Anterior cingulate cortex (tissue), 58 donors: ENCODE results near the gene KRTAP5-4.
"Not testable (repeated sequence)": the region's sequence is repeated elsewhere in the genome, so short reads cannot be mapped to it uniquely, and the experiment has no call there.

ENCODE experiments used
- DNase-seq, 58 donors: peaks; one replicate each; lab custom pipeline; 2025; lab: John Stamatoyannopoulos, UW

The KRTAP5-4 gene

GRCh38 chr11:1622086-1622485 lies at the start of gene KRTAP5-4:
KRTAP5-4 (minus strand) TSS chr11:1622138; CDS start chr11:1622093, 45 bp downstream.
- no peak for DNase-seq

- DNase-seq, result no peak
Observed at GRCh38 chr11:1671658-1672057, 49.7 kb upstream of the KRTAP5-4 start.

GRCh38 chr11:1670905-1671371 lies 49.0 kb upstream of the KRTAP5-4 start:
- no peak for DNase-seq

GRCh38 chr11:1670457-1670856 lies 48.5 kb upstream of the KRTAP5-4 start:
- not testable (repeated sequence) for DNase-seq

- peak in 28 of 58 donors; percentile 5 to 67 (median 29) for DNase-seq
Observed at GRCh38 chr11:1669546-1670218, 47.7 kb upstream of the KRTAP5-4 start.

- DNase-seq, result no peak
Observed at GRCh38 chr11:1668911-1669473, 47.1 kb upstream of the KRTAP5-4 start.

- DNase-seq, result no peak
Observed at GRCh38 chr11:1667906-1668305, 46.0 kb upstream of the KRTAP5-4 start.

- DNase-seq, result no peak
Observed at GRCh38 chr11:1667121-1667850, 45.3 kb upstream of the KRTAP5-4 start.

- no peak for DNase-seq
Observed at GRCh38 chr11:1665313-1665712, 43.4 kb upstream of the KRTAP5-4 start.

- DNase-seq, result not testable (repeated sequence)
Observed at GRCh38 chr11:1662699-1663283, 40.9 kb upstream of the KRTAP5-4 start.

- DNase-seq, result not testable (repeated sequence)
Observed at GRCh38 chr11:1661454-1662269, 39.7 kb upstream of the KRTAP5-4 start.

GRCh38 chr11:1660111-1660867 lies 38.4 kb upstream of the KRTAP5-4 start:
- DNase-seq, result no peak

GRCh38 chr11:1659506-1659905 lies 37.6 kb upstream of the KRTAP5-4 start:
- DNase-seq, result no peak

- DNase-seq, result no peak
Observed at GRCh38 chr11:1656670-1657069, 34.7 kb upstream of the KRTAP5-4 start.

GRCh38 chr11:1656061-1656441 lies 34.1 kb upstream of the KRTAP5-4 start:
- DNase-seq, result no peak

- no peak for DNase-seq
Observed at GRCh38 chr11:1655168-1656060, 33.5 kb upstream of the KRTAP5-4 start.

GRCh38 chr11:1654388-1655167 lies 32.6 kb upstream of the KRTAP5-4 start:
- no peak for DNase-seq
